K562 (cell line): ENCODE data around the gene SYNGR3. TPM values are rescaled to one million over a fixed set of nuclear protein-coding genes. Genes with fewer than 3 reads are reported as not detected.
A peak's percentile ranks its signal among the peaks of the same experiment; 100 is the strongest.

Experiments
- E2F1 ChIP-seq: sonication (generic); formaldehyde crosslinking; IDR thresholded peaks from 2 replicates; pipeline ENCODE4 v1.8.1; 2023; ENCODE audit warnings: mild to moderate bottlenecking, missing genetic modification reagents, moderate library complexity
- HMGN3 ChIP-seq: IDR thresholded peaks from 2 replicates; pipeline ENCODE4 v1.6.1; 2011; ENCODE audit warnings: borderline replicate concordance, low read depth, mild to moderate bottlenecking, mixed read lengths, low read length; ENCODE audit not compliant: insufficient read length; ENCODE audit errors: extremely low read depth
- KLF1 ChIP-seq: fragments of 450-650 bp; IDR thresholded peaks from 2 replicates; pipeline ENCODE4 v1.6.1; 2016; ENCODE audit warnings: missing genetic modification characterization, missing compliant biosample characterization
- MCM2 ChIP-seq: fragments of 450-650 bp; IDR thresholded peaks from 2 replicates; pipeline ENCODE4 v1.6.1; 2017; ENCODE audit warnings: low read depth, mild to moderate bottlenecking
- MTF1 ChIP-seq: fragments of 250-450 bp; sonication (Bioruptor Pico); IDR thresholded peaks from 2 replicates; pipeline ENCODE4 v1.9.0; 2021; ENCODE audit warnings: moderate library complexity, mild to moderate bottlenecking, inconsistent platforms, borderline replicate concordance
- POLR2A ChIP-seq: fragments of 450-650 bp; conservative IDR thresholded peaks from 2 replicates; pipeline ENCODE4 v1.6.1; 2016
- PPARD ChIP-seq: fragments of 250-450 bp; sonication (Bioruptor Pico); IDR thresholded peaks from 2 replicates; pipeline ENCODE4 v1.8.0; 2022; ENCODE audit warnings: inconsistent platforms, mild to moderate bottlenecking, moderate library complexity
- RB1 ChIP-seq: fragments of 450-650 bp; IDR thresholded peaks from 2 replicates; pipeline ENCODE4 v1.6.1; 2017; ENCODE audit warnings: low read depth, mild to moderate bottlenecking
- ZBTB9 ChIP-seq: fragments of 450-650 bp; formaldehyde crosslinking; IDR thresholded peaks from 2 replicates; pipeline ENCODE4 v1.4.0; 2020; ENCODE audit warnings: mild to moderate bottlenecking, moderate library complexity
- ZNF431 ChIP-seq: sonication (generic); formaldehyde crosslinking; IDR thresholded peaks from 2 replicates; pipeline ENCODE4 v1.8.0; 2022; ENCODE audit warnings: mild to moderate bottlenecking, missing genetic modification reagents
- ZNF830 ChIP-seq: fragments of 250-450 bp; sonication (Bioruptor Pico); IDR thresholded peaks from 2 replicates; pipeline ENCODE4 v1.5.0; 2021; ENCODE audit warnings: mild to moderate bottlenecking
- polyA plus RNA-seq, 8 experiments: library from polyadenylated mRNA; depleted of rRNA in 4 of 8; stranded (reverse) in 5 of 8; unstranded in 3 of 8; fragments of >200 nt; fragmentation: Nextera tagmentation in 2 of 8; fragmentation: Illumina TruSeq in 1 of 8; extraction: Ambion mirVana in 2 of 8; extraction: Trizol in 1 of 8; gene quantifications; 2 replicates each; pipeline versions ENCODE4 v1.2.1 to v1.2.3, GENCODE V29; 2011 to 2014; ENCODE audit warnings: inconsistent platforms in 1 of 8, missing spikeins in 1 of 8
- total RNA-seq, 7 experiments: library from RNA; depleted of rRNA in 6 of 7; stranded (reverse); fragments of >200 nt in 6 of 7; fragmentation: Illumina TruSeq in 2 of 7; extraction: Trizol in 2 of 7; gene quantifications; 2 replicates each; pipeline versions ENCODE4 v1.2.1 to v1.2.3, GENCODE V29; 2011 to 2021; ENCODE audit warnings: low replicate concordance in 1 of 7
- TF ChIP-seq, protein P1 (sequence below): fragments of 450-650 bp; IDR thresholded peaks from 2 replicates; pipeline ENCODE4 v1.6.1; 2017; ENCODE audit warnings: antibody characterized with exemption, mild to moderate bottlenecking

SYNGR3 gene
- total and polyA plus RNA-seq, 9 of the 15 experiments (the other 6 are each of a cell fraction or from before 2014, with no cell fraction given), result 3.7 to 69.2 (median 36.3) TPM

- TF ChIP-seq E2F1 (CRISPR knock-in tag) (peak; percentile 35; the same call in 1 of the 2 replicates), ZNF431 (CRISPR knock-in tag) (no peak), HMGN3 (peak; percentile 93), PPARD (CRISPR knock-in tag) (no peak), POLR2A (peak; percentile 74), RB1 (peak; percentile 94), ZNF830 (CRISPR knock-in tag) (no peak), ZBTB9 (peak; percentile 68; the same call in 1 of the 2 replicates), MCM2 (no peak), MTF1 (CRISPR knock-in tag) (no peak), KLF1 (tag) (peak; percentile 86; the same call in 1 of the 2 replicates)
- TF ChIP-seq, protein P1, sequence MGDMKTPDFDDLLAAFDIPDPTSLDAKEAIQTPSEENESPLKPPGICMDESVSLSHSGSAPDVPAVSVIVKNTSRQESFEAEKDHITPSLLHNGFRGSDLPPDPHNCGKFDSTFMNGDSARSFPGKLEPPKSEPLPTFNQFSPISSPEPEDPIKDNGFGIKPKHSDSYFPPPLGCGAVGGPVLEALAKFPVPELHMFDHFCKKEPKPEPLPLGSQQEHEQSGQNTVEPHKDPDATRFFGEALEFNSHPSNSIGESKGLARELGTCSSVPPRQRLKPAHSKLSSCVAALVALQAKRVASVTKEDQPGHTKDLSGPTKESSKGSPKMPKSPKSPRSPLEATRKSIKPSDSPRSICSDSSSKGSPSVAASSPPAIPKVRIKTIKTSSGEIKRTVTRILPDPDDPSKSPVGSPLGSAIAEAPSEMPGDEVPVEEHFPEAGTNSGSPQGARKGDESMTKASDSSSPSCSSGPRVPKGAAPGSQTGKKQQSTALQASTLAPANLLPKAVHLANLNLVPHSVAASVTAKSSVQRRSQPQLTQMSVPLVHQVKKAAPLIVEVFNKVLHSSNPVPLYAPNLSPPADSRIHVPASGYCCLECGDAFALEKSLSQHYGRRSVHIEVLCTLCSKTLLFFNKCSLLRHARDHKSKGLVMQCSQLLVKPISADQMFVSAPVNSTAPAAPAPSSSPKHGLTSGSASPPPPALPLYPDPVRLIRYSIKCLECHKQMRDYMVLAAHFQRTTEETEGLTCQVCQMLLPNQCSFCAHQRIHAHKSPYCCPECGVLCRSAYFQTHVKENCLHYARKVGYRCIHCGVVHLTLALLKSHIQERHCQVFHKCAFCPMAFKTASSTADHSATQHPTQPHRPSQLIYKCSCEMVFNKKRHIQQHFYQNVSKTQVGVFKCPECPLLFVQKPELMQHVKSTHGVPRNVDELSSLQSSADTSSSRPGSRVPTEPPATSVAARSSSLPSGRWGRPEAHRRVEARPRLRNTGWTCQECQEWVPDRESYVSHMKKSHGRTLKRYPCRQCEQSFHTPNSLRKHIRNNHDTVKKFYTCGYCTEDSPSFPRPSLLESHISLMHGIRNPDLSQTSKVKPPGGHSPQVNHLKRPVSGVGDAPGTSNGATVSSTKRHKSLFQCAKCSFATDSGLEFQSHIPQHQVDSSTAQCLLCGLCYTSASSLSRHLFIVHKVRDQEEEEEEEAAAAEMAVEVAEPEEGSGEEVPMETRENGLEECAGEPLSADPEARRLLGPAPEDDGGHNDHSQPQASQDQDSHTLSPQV, result peak; percentile 70
These were observed 6.0 kb upstream of the SYNGR3 start, which contains the start of gene GFER (continued) for GRCh38 chr16:1983544-1984346.
